ENCODE measurements around the gene AGBL1.

The AGBL1 gene

GRCh38 chr15:86892774-86893449 lies 813.2 kb downstream of the AGBL1 start:
- no peak for FAIRE-seq

GRCh38 chr15:86894269-86894668 lies 814.6 kb downstream of the AGBL1 start:
- no peak for FAIRE-seq

- no peak for FAIRE-seq
Measured at GRCh38 chr15:86903642-86904421, 824.2 kb downstream of the AGBL1 start.

GRCh38 chr15:86905625-86906256 lies 826.1 kb downstream of the AGBL1 start:
- FAIRE-seq, result no peak

DNA sequence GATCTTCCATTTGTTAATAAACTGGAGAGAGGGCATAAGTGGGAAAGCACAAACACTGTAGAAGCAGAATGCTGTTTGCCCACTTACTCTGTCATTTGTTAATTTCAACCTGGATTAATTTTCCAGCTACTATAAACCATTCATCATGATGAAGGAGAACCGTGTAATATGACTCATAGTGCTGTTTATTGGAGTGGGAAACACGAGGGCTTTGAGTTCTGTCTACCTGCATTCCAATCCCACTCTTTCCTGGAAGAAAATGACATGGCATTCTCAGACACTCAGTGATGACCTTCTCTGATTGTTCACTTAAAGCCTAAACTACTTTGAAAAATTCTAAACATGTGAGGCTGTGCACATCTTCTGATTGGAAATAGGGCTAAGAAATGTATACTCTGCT lies 826.7 kb downstream of the AGBL1 start:
- no peak for FAIRE-seq

GRCh38 chr15:86911022-86911421 lies 831.4 kb downstream of the AGBL1 start:
- FAIRE-seq, result no peak

DNA sequence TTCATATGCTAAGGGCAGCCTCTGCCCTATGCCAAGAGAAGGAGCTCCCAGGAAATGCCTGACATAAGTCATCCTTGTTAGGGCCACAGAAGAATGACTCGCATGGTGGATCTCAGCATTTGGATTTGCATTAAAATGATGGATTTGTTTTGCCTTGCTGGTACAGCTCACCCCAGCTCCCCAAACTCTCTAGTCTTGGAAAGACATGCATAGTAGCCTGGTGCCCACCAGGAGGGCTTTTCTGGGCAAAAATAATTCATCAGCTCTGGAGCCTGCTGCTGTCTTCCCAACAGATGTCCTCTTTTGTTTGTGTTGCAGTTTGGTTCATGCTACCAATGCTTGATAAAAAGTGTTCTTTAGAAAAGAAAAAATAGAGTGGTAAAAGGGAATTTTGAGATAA lies 833.0 kb downstream of the AGBL1 start:
- FAIRE-seq, result no peak

DNA sequence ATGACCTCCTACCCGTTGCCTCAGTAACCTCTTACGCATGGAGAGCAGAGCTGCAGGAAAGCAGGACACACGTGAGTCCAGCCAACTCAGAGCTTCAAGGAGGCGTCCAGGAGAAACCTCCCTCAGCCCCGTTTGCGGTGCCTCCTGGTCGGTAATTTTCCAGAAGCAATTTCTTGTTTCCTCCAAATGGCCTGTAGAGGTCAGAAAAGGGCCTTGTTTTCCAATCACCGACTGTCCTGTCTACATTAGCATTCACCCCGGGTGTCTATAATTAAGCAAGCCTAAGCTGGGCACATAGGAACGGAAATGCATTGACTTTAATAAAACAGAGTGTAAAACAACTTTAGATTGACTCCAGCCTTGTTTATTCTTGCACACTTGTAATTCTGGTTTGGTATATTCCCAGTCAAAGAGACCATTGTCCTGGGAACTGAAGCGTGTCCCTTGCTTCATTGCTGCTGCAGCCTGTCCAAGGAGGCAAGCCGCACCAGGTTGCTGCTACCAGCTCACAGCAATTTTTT lies 836.2 kb downstream of the AGBL1 start:
- peak; percentile 83 for FAIRE-seq

DNA sequence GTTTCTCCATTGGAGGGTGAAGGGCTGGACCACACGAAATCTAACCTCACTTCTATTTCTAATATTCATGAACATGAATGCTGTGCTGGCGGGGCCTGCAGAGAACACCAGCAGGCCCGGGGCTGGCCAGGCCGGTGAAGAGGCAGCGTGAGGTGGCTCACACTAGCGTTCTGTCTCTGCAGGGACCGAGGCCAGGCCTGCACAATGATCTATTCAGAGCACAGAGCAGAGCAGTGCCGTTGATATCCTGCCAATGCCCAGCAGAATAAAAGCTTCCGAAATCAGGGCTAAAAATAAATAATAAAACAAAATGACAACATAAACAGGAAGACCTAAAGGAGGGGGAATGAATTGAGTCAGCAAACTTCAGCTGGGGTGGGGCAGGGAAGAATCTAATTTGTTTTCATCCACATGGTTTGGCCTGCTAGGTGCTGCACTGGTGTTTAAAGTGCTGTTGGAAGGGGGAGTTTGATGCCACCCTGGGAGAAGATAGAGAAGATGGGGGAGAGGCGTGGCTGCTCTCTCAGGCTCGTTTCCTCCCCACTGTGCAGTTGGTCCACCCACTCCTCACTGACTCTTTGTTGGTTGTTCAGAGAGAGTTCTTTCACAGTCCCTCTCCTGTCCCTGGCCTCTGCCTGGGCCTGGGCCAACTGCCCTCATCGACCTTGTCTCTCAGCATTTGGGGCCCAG lies 837.1 kb downstream of the AGBL1 start:
- FAIRE-seq, result no peak

- no peak for FAIRE-seq
Measured at GRCh38 chr15:86917361-86917671, 837.6 kb downstream of the AGBL1 start.

DNA sequence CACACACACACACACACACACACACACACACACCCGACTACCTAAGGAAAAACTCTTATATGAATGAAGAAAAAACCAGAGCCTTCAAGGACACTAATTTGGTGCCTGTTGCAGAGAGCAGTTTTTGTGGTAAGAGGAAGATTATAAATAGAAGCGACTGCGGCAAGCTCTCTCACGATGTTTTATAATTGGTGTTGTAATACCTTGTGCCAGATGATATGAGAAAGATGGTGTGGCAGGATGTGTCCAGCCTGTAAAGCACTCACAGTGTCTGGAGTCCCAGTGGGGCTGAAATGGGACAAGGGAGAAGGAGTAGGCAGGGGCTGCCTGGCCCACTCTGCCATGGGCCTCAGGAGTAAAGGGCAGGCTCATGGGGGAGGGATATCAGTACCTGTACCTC lies 839.9 kb downstream of the AGBL1 start:
- no peak for FAIRE-seq

DNA sequence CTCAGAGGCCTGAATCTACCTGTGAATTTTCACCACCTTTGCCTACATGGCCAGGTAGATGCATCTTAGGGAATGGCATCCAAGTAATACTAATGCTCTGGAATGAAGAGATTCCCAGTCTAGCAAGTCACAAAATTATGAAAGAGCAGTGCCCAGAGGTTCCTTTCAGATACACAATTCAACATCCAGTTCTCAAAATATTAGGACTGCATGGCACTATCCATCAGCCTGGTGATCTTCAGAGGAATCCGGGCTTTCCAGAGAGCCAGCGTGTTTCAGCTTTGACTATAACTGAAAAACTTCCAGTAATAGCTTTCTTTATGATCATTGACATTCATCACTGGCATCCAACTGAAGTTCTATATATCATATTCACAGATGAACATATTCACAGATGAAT lies 849.8 kb downstream of the AGBL1 start:
- FAIRE-seq, result no peak

GRCh38 chr15:86932456-86932855 lies 852.8 kb downstream of the AGBL1 start:
- FAIRE-seq, result no peak

GRCh38 chr15:86935841-86936240 lies 856.2 kb downstream of the AGBL1 start:
- FAIRE-seq, result no peak

DNA sequence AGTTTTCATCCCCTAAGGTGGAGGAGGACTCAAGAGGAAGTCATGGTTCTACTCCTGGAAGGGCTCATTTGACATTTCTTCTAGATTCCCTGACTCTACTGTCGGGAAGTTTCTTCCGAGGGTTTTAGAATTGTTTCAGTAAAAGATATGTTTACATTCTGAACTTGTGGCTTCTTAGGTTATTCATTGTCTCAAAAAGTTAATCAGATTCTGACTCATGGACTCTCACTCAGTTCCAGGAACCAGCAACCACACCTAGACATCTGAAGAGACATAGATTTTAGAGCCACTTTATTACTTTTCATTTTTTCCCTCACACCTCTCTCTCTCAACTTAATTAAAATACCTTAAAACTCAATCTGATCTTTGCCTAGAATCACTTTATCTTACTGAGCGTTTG lies 862.6 kb downstream of the AGBL1 start:
- no peak for FAIRE-seq

- FAIRE-seq, result no peak
Measured at GRCh38 chr15:86948719-86949118, 869.0 kb downstream of the AGBL1 start.

- no peak for FAIRE-seq
Measured at GRCh38 chr15:86959254-86959653, 879.6 kb downstream of the AGBL1 start.

- no peak for FAIRE-seq
Measured at GRCh38 chr15:86961669-86962068, 882.0 kb downstream of the AGBL1 start.

DNA sequence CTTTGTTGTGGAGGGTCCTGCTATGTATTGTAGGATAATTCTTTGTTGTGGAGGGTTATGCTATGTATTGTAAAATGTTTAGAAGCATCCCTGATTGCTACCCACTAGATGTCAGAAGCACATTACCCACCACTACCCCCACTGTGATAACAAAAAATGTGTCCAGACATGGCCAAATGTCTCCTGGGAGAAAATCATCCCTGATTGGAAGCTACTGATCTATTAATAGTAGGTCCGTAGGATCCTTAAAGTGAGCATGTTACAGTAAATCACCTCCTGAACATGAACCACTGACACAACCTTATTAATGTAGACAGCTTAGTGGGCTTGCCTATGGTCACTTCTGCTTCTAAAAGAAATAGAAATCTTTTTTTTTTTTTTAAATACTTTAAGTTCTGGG lies 884.6 kb downstream of the AGBL1 start:
- no peak for FAIRE-seq

DNA sequence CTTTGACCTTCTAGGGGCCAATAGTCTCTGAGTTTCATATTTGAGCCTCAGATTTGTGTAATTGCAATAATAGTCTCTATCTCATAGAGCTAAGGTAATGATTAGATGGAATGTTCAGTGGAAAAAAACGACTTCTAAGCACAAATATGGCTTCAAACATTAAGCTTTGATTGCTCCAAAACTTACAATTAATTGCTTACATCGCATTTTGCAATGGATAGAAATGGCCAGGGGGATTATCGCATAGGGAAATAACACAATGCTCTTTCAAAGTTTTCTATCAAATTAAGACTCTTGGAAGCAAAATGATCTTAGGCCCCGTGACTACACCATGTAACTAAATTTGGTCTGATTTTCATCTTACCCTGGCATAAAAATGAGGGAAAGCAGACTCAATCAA lies 888.6 kb downstream of the AGBL1 start:
- FAIRE-seq, result no peak

DNA sequence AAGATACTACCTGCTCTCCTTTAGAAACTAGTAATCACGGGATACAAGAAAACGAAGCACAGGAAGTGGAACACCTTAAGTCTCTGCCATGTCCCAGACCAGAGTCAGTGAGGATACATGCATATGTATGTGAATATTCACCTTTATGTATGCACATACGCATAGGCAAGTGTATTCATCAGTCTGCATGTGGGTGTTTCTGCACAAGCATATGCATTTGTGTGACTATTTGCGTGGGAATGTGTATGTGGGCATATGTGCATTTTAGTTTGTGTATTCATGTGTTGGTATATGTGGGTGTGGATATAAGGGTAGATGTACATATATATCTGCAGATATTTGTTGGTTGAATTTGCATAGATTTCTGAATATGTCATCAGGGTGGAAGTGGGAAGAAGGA lies 889.7 kb downstream of the AGBL1 start:
- no peak for FAIRE-seq

- FAIRE-seq, result no peak
Measured at GRCh38 chr15:86973284-86973844, 893.7 kb downstream of the AGBL1 start.

GRCh38 chr15:86988033-86988432 lies 908.4 kb downstream of the AGBL1 start:
- FAIRE-seq, result no peak
